Uterus (tissue), 4 donors: ENCODE measurements around the gene PCDHA8. TPM values are rescaled to one million over a fixed set of nuclear protein-coding genes. Genes with fewer than 3 reads are reported as not detected.
A peak's percentile ranks its signal among the peaks of the same experiment; 100 is the strongest.

Experiments
- DNase-seq, 2 donors: peaks; one replicate each; pipeline ENCODE4 v3.0.0-alpha.2; 2019 to 2020
- H3K27ac ChIP-seq, 2 donors: fragments of 200-600 bp; sonication (generic); 1 replicate in 1 of 2; 2 replicates in 1 of 2; pipeline ENCODE4 v1.5.1; 2016 to 2018
- H3K27me3 ChIP-seq, 2 donors: fragments of 200-600 bp; sonication (generic); one replicate each; pipeline ENCODE4 v1.5.1; 2018 to 2019; ENCODE audit warnings: control low read depth in 1 of 2
- H3K36me3 ChIP-seq, 2 donors: fragments of 200-600 bp; sonication (generic); one replicate each; pipeline ENCODE4 v1.5.1; 2019; ENCODE audit warnings: control low read depth in 1 of 2
- H3K4me1 ChIP-seq, 2 donors: fragments of 200-600 bp; sonication (generic); one replicate each; pipeline ENCODE4 v1.5.1; 2018 to 2019; ENCODE audit warnings: control low read depth in 1 of 2
- H3K4me3 ChIP-seq, 2 donors: fragments of 200-600 bp; sonication (generic); 1 replicate in 1 of 2; 2 replicates in 1 of 2; pipeline ENCODE4 v1.5.1; 2018 to 2019; ENCODE audit warnings: mild to moderate bottlenecking in 1 of 2
- H3K9me3 ChIP-seq, 2 donors: fragments of 200-600 bp; sonication (generic); one replicate each; pipeline ENCODE4 v1.5.1; 2019; ENCODE audit warnings: control low read depth in 1 of 2
- POLR2A ChIP-seq, 2 donors: fragments of 450-650 bp; IDR thresholded peaks; one replicate each; pipeline ENCODE4 v1.6.1; 2016; ENCODE audit warnings: antibody characterized with exemption in 2 of 2, mild to moderate bottlenecking in 1 of 2, moderate library complexity in 1 of 2
- intact Hi-C: fragments of 100-400 bp; cut with DNase I; formaldehyde crosslinking; loops from one replicate; pipeline ENCODE4 v1.15.1; 2023; ENCODE audit warnings: low total_unique reads
- total RNA-seq, 4 donors: library from RNA; depleted of rRNA in 3 of 4; stranded (reverse); fragments of >200 nt in 3 of 4; gene quantifications; one replicate each; pipeline versions ENCODE4 v1.1.0 to v1.2.4, GENCODE V29; 2014 to 2023
- TF ChIP-seq, protein P1 (sequence below), 4 experiments: fragments of 200-600 bp in 2 of 4; fragments of 450-650 bp in 2 of 4; sonication (generic) in 2 of 4; IDR thresholded peaks; one replicate each; pipeline ENCODE4 v1.5.1; 2016 to 2019; ENCODE audit warnings: antibody characterized with exemption in 4 of 4, mild to moderate bottlenecking in 2 of 4, moderate library complexity in 1 of 4
- donor health status: DM: yes; HTN: yes; CAD: no.

PCDHA8 gene
- total RNA-seq, 4 donors from 2014 or later = 1.2 to 1.9 TPM; not detected in 2

DNA sequence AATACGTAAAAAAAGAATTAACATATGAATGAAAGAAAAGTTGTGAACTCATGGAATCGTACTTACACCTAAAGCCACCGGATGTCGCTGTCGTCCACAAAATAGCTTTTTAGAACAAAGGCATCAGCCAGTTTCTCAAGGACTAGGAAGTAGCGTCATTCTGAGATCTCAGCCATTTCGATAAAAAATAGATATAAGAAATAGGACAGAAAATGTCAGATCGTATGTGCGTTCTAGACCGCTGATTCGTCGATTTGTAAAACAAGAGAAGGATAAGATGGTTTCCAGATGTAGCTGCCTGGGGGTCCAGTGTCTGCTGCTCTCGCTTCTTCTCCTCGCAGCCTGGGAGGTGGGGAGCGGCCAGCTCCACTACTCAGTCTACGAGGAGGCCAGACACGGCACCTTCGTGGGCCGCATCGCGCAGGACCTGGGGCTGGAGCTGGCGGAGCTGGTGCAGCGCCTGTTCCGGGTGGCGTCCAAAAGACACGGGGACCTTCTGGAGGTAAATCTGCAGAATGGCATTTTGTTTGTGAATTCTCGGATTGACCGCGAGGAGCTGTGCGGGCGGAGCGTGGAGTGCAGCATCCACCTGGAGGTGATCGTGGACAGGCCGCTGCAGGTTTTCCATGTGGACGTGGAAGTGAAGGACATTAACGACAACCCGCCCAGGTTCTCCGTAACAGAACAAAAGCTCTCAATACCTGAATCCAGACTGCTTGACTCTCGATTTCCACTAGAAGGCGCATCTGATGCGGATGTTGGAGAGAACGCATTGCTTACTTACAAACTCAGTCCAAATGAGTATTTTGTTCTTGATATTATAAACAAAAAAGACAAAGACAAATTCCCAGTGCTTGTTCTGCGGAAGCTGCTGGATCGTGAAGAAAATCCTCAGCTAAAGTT lies 15.0 kb downstream of the PCDHA8 start, which contains the start of gene PCDHA10:
Gene PCDHA10 (plus strand): TSS at position 126 of the 903 bp plus-strand sequence. CDS start 152 bp downstream, at position 278.
- intact Hi-C loops = no loop called here
- no peaks in the 10 kb centered on the region for H3K27me3 ChIP-seq
- H3K36me3 ChIP-seq = no peaks in the 10 kb centered on the region
- no peaks in the 10 kb centered on the region for H3K4me1 ChIP-seq
- DNase-seq = no peak
- H3K9me3 ChIP-seq = no peaks in the 10 kb centered on the region
- TF ChIP-seq, protein P1, sequence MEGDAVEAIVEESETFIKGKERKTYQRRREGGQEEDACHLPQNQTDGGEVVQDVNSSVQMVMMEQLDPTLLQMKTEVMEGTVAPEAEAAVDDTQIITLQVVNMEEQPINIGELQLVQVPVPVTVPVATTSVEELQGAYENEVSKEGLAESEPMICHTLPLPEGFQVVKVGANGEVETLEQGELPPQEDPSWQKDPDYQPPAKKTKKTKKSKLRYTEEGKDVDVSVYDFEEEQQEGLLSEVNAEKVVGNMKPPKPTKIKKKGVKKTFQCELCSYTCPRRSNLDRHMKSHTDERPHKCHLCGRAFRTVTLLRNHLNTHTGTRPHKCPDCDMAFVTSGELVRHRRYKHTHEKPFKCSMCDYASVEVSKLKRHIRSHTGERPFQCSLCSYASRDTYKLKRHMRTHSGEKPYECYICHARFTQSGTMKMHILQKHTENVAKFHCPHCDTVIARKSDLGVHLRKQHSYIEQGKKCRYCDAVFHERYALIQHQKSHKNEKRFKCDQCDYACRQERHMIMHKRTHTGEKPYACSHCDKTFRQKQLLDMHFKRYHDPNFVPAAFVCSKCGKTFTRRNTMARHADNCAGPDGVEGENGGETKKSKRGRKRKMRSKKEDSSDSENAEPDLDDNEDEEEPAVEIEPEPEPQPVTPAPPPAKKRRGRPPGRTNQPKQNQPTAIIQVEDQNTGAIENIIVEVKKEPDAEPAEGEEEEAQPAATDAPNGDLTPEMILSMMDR (IDR thresholded peaks at IDR 0.05) = peak; percentile 24 to 37 (median 30)
- TF ChIP-seq POLR2A (IDR thresholded peaks at IDR 0.05) = no peak
- peak within 1 kb of the TSS; percentile 33 to 43 for H3K27ac ChIP-seq
- peak within 1 kb of the TSS; percentile 11 to 28 for H3K4me3 ChIP-seq

GRCh38 chr5:140857177-140857986 lies 16.4 kb downstream of the PCDHA8 start:
- no peak for TF ChIP-seq POLR2A (IDR thresholded peaks at IDR 0.05)
- TF ChIP-seq, protein P1 (IDR thresholded peaks at IDR 0.05) = no peak
- Histone ChIP-seq H3K4me1 (no peaks in the 10 kb centered on the region), H3K36me3 (no peaks in the 10 kb centered on the region), H3K27me3 (no peaks in the 10 kb centered on the region), H3K27ac (no peak overlapping the region), H3K4me3 (no peak overlapping the region), H3K9me3 (no peaks in the 10 kb centered on the region)
- DNase-seq = no peak
- intact Hi-C loops = no loop called here

GRCh38 chr5:140857987-140858240 lies 16.9 kb downstream of the PCDHA8 start:
- H3K4me3 ChIP-seq = no peak overlapping the region
- H3K27ac ChIP-seq = no peak overlapping the region
- TF ChIP-seq POLR2A (IDR thresholded peaks at IDR 0.05) = no peak
- TF ChIP-seq, protein P1 (IDR thresholded peaks at IDR 0.05) = no peak
- intact Hi-C loops = no loop called here
- H3K9me3 ChIP-seq = peaks cover 0 to 4% of the 10 kb centered on the region in 2 donors
- H3K27me3 ChIP-seq = no peaks in the 10 kb centered on the region
- no peaks in the 10 kb centered on the region for H3K4me1 ChIP-seq
- H3K36me3 ChIP-seq = no peaks in the 10 kb centered on the region
- no peak for DNase-seq

DNA sequence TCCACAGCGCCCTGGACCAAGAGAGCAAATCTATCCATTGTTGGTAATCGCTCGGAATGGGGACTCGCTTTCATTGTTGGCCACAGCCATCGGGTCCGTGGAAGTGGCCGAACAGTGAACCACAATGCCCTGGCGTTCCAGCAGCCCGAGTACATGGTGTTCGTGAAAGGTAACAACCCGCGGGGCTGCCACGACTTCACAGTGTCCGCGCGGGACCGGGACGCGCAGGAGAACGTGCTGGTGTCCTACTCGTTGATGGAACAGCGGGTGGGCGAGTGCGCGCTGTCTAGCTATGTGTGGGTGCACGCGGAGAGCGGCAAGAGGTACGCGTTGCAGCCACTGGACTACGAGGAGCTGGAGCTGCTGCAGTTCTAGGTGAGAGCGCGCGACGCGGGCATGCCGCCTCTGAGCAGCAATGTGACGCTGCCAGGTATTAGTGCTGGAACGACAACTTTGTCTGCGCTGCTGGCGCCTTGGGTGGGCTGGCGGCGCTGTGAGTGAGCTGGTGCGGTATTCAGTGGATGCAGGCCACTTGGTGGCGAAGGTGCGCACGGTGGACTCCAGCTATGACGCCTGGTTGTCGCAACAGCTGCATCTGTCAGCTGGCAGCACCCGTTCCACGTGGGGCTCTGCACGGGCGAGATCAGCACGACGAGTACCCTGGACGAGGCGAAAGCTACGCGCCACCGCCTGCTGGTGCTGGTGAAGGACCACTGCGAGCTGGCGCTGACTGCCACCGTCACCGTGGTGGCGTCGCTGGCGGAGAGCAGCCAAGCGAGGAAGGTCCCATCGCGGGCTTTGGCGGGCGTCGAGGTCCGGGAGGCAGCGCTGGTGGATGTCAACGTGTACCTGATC lies 21.7 kb downstream of the PCDHA8 start:
- Histone ChIP-seq H3K9me3 (peaks cover 0 to 11% of the 10 kb centered on the region in 2 donors), H3K27me3 (no peaks in the 10 kb centered on the region), H3K36me3 (no peaks in the 10 kb centered on the region), H3K27ac (no peak overlapping the region), H3K4me1 (no peaks in the 10 kb centered on the region), H3K4me3 (no peak overlapping the region)
- intact Hi-C loops = no loop called here
- TF ChIP-seq, protein P1 (IDR thresholded peaks at IDR 0.05) = no peak
- no peak for TF ChIP-seq POLR2A (IDR thresholded peaks at IDR 0.05)
- DNase-seq = no peak
